ENCODE results near the gene CCSER1.

GRCh38 chr4:90328558-90328957 lies 201.4 kb downstream of the CCSER1 start:
- TF ChIP-seq EZH2 (IDR thresholded peaks at IDR 0.05) (no peak), POLR2AphosphoS5 (IDR thresholded peaks at IDR 0.05; ENCODE audit: borderline replicate concordance, low read depth, low read length) (no peak; the same call in 1 of the 2 replicates)

All from SK-N-MC (cell line).